GM12892 (cell line): ENCODE results near the gene TRAF7.

Experiments used
- POLR2A ChIP-seq: IDR thresholded peaks from 2 replicates; pipeline ENCODE4 v1.6.1; 2011; ENCODE audit warnings: low read depth, low read length, control low read depth
- POLR2AphosphoS5 ChIP-seq: IDR thresholded peaks from 2 replicates; pipeline ENCODE4 v1.6.1; 2011; ENCODE audit warnings: low read depth, low read length, control low read depth
- TAF1 ChIP-seq: IDR thresholded peaks from 2 replicates; pipeline ENCODE4 v1.6.1; 2011; ENCODE audit warnings: low read depth, mild to moderate bottlenecking, control low read depth, low read length, borderline replicate concordance

DNA sequence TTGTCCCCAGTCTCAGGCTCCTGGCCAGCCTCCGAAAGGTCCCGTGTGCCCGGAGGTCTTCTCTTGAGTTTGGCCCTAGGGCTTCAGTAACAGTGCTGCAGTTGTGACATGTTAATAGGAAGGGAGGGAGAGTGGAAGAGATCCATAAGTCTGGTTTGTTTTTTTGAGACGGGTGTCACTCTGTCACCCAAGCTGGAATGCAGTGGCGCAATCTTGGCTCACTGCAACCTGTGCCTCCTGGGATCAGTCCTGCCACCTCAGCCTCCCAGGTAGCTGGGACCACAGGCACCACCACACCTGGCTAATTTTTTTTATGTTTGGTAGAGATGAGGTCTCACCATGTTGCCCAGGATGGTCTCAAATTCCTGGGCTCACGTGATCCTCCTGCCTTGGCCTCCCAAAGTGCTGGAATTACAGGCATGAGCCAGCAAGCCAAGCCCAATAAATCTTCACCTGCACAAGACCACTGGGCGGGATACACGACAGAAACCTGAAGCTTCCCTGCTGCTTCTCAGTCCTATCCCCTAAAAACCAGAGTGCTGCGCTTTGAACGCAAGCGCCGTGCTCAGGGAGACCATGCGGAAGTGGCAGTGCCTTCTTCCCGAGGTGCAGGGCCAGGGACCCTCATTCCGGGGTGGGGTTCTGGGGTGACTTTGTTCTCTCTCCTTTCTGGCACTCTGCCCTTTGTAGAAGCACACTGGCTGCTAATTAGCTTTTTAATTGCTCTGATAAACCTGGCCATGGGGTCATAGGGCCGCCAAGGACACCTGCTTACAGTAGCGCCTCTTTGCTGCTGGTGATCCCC is 10.9 kb downstream of the TRAF7 start:
- TF ChIP-seq TAF1 (no peak), POLR2A (no peak), POLR2AphosphoS5 (no peak)
